GM21526 (cell line): ENCODE measurements around the gene COX6A2.

Experiments
- ATAC-seq: cut with Tn5 transposase; IDR thresholded peaks from one replicate; pipeline ENCODE4 v1.9.1; 2021; ENCODE audit warnings: moderate library complexity; ENCODE audit not compliant: unreplicated experiment, low FRiP score

The COX6A2 gene

DNA sequence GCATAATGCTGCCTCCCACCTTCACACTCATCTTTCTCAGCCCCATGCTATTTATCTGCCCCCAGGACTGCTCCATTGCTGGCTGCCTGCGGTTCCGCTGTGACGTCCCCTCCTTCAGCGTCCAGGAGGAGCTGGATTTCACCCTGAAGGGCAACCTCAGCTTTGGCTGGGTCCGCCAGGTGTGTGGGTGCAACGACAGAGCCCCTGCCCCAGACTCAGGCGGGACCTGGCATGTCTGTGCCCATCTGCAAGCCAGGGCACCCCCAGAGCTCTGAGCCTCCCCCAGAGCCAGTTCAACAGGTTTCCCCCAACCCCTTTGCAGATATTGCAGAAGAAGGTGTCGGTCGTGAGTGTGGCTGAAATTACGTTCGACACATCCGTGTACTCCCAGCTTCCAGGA lies 48.0 kb downstream of the COX6A2 start:
- ATAC-seq: no peak
